Muscle layer of duodenum (tissue), 2 donors: ENCODE measurements around the gene TIGD3.

ENCODE experiments used
- H3K27ac ChIP-seq: one replicate; pipeline ENCODE4 v1.7.0; 2013; ENCODE audit warnings: mild to moderate bottlenecking, low read length
- H3K27me3 ChIP-seq: one replicate; pipeline ENCODE4 v1.7.0; 2013; ENCODE audit warnings: low read depth, mild to moderate bottlenecking, control low read depth, low read length
- H3K36me3 ChIP-seq, 2 donors: one replicate each; pipeline ENCODE4 v1.7.0; 2013; ENCODE audit warnings: low read length in 2 of 2, control low read depth in 1 of 2, mild to moderate bottlenecking in 1 of 2; ENCODE audit not compliant: insufficient read depth in 2 of 2, control insufficient read depth in 1 of 2
- H3K4me1 ChIP-seq, 2 donors: one replicate each; pipeline ENCODE4 v1.7.0; 2013; ENCODE audit warnings: low read length in 2 of 2, mild to moderate bottlenecking in 2 of 2, control low read depth in 1 of 2, moderate library complexity in 1 of 2; ENCODE audit not compliant: insufficient read depth in 2 of 2, control insufficient read depth in 1 of 2
- H3K4me3 ChIP-seq, 2 donors: one replicate each; pipeline ENCODE4 v1.7.0; 2013; ENCODE audit warnings: low read length in 2 of 2, low read depth in 1 of 2, mild to moderate bottlenecking in 1 of 2
- H3K9me3 ChIP-seq, 2 donors: one replicate each; pipeline ENCODE4 v1.7.0; 2013; ENCODE audit warnings: low read length in 2 of 2, control low read depth in 1 of 2, mild to moderate bottlenecking in 1 of 2; ENCODE audit not compliant: control insufficient read depth in 1 of 2
- donor health status: healthy.

The TIGD3 gene

GRCh38 chr11:65315204-65315865, 39.2 kb upstream of the TIGD3 start:
- Histone ChIP-seq H3K9me3 (no peaks in the 10 kb centered on the region), H3K36me3 (peaks cover 0 to 5% of the 10 kb centered on the region in 2 donors), H3K4me1 (peaks cover 9 to 41% of the 10 kb centered on the region in 2 donors), H3K4me3 (peak overlapping the region; percentile 85 to 93), H3K27ac (peak overlapping the region; percentile 87), H3K27me3 (no peaks in the 10 kb centered on the region)

DNA sequence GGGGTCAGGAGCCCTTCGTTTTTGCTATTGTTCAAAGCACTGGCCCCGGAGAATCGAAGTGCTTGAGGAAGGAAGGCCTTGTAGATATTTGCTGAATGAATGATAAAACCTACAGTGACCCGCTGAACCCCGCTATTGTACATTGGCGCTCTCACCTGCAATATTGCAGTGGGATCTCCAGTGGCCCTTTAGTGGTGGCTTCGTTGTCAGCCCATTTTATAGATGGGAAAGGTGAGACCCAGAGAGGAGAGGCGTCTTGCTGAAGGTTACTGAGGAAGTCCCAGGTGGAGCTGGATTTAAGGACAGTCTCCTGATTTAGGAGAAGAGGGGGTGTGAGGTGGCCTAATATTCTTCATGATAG, 38.7 kb upstream of the TIGD3 start:
- peak overlapping the region; percentile 85 to 93 for H3K4me3 ChIP-seq
- H3K9me3 ChIP-seq, result no peaks in the 10 kb centered on the region
- peak overlapping the region; percentile 87 for H3K27ac ChIP-seq
- H3K27me3 ChIP-seq, result no peaks in the 10 kb centered on the region
- H3K36me3 ChIP-seq, result peaks cover 0 to 8% of the 10 kb centered on the region in 2 donors
- H3K4me1 ChIP-seq, result peaks cover 9 to 36% of the 10 kb centered on the region in 2 donors

- Histone ChIP-seq H3K36me3 (peaks cover 4 to 14% of the 10 kb centered on the region in 2 donors), H3K27ac (peak overlapping the region; percentile 87), H3K9me3 (no peaks in the 10 kb centered on the region), H3K4me1 (peaks cover 3 to 31% of the 10 kb centered on the region in 2 donors), H3K27me3 (no peaks in the 10 kb centered on the region), H3K4me3 (peak overlapping the region; percentile 85 to 93)
Observed at GRCh38 chr11:65316227-65317024, 38.1 kb upstream of the TIGD3 start.

DNA sequence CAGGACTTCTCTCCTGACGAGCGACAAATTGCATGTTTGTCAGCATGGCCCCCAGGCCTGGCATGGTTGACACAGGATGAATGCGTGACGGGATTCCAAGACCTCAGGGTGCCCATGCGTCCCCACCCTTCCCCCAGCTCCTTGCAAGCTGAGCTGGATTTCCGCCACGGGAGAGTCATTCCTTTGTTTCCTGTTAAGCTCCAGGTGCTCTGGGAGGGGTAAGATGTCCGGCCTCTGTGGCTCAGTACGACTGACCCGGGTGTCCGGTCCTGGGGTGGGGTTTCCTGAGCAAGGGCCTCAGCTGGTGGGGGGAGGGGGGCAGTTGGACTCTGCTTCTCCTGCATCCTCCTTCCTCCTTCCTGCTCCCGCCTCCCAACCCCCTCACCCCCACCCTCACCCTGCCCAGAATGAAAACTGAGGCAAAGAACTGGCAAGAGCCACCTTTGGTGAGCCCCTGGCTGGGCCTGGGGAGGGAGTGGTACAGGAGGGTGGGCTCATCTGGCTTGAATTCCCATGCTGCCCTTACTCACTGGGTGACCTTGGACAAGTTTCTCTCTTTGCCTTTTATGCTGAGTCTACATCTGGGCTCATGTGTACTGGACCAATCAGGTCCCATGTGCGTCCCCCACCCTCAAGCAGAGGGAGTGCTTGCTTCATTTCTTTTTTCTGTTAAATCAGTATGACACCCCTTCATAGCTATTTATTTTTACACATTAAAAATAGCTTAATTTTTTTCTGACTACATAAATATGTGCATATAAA, 37.3 kb upstream of the TIGD3 start:
- peaks cover 6 to 38% of the 10 kb centered on the region in 2 donors for H3K4me1 ChIP-seq
- peak overlapping the region; percentile 87 for H3K27ac ChIP-seq

DNA sequence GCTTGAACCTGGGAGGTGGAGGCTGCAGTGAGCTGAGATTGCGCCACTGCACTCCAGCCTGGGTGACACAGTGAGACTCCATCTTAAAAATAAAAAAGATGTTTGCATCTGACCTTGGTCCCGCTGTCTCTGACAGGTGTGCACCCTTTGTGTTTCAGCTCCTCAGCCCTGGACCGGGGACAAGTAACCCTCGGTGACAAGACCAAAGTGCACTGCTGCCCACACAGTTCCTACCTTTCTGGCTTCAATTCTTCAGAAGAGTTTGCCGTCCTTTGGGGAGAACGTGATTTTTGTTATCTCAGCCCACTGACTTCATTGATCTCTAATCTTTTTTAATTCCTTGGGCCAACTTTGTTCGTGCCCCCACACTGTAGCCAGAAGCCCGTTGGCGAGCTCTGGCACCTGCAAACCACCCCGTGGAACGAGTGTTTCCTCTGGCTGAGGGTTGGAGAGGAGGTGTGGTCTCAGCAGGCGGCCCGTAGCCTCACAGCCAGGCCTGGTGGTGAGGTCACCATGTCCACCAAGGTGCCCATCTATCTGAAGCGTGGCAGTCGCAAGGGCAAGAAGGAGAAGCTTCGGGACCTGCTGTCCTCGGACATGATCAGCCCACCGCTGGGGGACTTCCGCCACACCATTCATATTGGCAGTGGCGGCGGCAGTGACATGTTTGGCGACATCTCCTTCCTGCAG, 34.0 kb upstream of the TIGD3 start:
- H3K4me3 ChIP-seq, result no peak overlapping the region
- no peak overlapping the region for H3K27ac ChIP-seq
- peaks cover 8 to 34% of the 10 kb centered on the region in 2 donors for H3K4me1 ChIP-seq
- peaks cover 16 to 23% of the 10 kb centered on the region in 2 donors for H3K36me3 ChIP-seq
- no peaks in the 10 kb centered on the region for H3K9me3 ChIP-seq
- H3K27me3 ChIP-seq, result no peaks in the 10 kb centered on the region

More for the DNA sequence above, 37.3 kb upstream of the TIGD3 start:
- no peaks in the 10 kb centered on the region for H3K9me3 ChIP-seq
- peaks cover 12 to 22% of the 10 kb centered on the region in 2 donors for H3K36me3 ChIP-seq
- H3K27me3 ChIP-seq, result no peaks in the 10 kb centered on the region
- peak overlapping the region; percentile 85 to 93 for H3K4me3 ChIP-seq

GRCh38 chr11:65321076-65321475, 33.5 kb upstream of the TIGD3 start:
- H3K4me3 ChIP-seq, result no peak overlapping the region
- H3K27me3 ChIP-seq, result no peaks in the 10 kb centered on the region
- no peaks in the 10 kb centered on the region for H3K9me3 ChIP-seq
- H3K4me1 ChIP-seq, result peaks cover 5 to 30% of the 10 kb centered on the region in 2 donors
- peaks cover 16 to 23% of the 10 kb centered on the region in 2 donors for H3K36me3 ChIP-seq
- H3K27ac ChIP-seq, result no peak overlapping the region

DNA sequence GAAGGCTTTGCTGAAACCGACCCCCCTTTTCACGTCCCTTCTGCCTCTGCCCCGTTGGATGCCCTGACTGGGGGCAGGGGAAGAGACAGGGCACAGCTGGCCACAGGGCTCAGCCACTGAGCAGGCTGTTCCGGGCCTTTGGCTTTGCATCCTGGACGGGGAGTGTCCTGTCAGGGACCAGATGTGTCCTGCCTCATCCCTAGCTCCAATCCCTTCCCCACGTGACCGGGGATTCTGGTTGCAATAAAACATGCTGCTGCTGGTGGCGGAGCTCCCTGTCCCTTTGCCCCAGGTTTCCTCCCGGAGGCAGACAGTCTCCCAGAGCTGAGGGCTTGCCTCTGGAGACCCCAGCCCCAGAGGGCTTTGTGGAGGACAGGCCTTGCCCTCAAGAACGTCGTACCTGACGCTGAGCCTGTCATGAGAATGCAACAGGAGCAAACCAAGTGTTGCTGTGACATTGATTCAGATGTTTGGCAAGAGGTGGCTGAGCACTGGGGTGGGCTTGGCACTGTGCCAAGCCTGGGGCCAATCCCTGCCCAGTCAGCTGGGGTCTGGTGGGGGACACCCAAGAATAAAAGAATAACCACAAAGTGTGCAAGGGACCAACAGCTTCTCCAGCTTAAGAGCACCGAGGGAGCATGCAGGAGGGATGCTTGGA, 32.6 kb upstream of the TIGD3 start:
- H3K4me3 ChIP-seq, result no peak overlapping the region
- no peaks in the 10 kb centered on the region for H3K27me3 ChIP-seq
- no peak overlapping the region for H3K27ac ChIP-seq
- H3K36me3 ChIP-seq, result peaks cover 16 to 23% of the 10 kb centered on the region in 2 donors
- no peaks in the 10 kb centered on the region for H3K9me3 ChIP-seq
- peaks cover 5 to 22% of the 10 kb centered on the region in 2 donors for H3K4me1 ChIP-seq

GRCh38 chr11:65323813-65324212, 30.7 kb upstream of the TIGD3 start:
- no peaks in the 10 kb centered on the region for H3K27me3 ChIP-seq
- H3K9me3 ChIP-seq, result no peaks in the 10 kb centered on the region
- no peak overlapping the region for H3K4me3 ChIP-seq
- H3K36me3 ChIP-seq, result peaks cover 16 to 23% of the 10 kb centered on the region in 2 donors
- H3K4me1 ChIP-seq, result peaks cover 5 to 16% of the 10 kb centered on the region in 2 donors
- no peak overlapping the region for H3K27ac ChIP-seq

DNA sequence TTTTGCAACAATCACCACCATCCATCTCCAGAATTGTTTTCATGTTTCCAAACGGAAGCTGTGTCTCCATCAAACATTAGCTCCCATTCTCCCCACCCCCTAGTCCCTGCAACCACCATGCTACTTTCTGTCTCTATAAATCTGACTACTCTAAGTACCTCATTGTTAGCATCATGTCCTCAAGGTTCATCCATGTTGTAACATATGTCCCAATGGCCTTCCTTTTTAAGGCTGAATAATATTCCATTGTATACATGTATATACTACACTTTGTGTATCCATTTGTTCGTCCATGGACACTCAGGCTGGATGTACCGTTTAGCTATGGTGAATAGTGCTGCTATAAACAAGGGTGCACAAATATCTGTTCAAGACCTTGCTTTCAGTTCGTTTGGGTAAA, 29.1 kb upstream of the TIGD3 start:
- H3K36me3 ChIP-seq, result peaks cover 16 to 19% of the 10 kb centered on the region in 2 donors
- no peak overlapping the region for H3K4me3 ChIP-seq
- no peaks in the 10 kb centered on the region for H3K27me3 ChIP-seq
- peaks cover 5 to 16% of the 10 kb centered on the region in 2 donors for H3K4me1 ChIP-seq
- no peaks in the 10 kb centered on the region for H3K9me3 ChIP-seq
- H3K27ac ChIP-seq, result no peak overlapping the region

GRCh38 chr11:65327021-65327420, 27.5 kb upstream of the TIGD3 start:
- Histone ChIP-seq H3K27me3 (no peaks in the 10 kb centered on the region), H3K27ac (no peak overlapping the region), H3K36me3 (peaks cover 3 to 6% of the 10 kb centered on the region in 2 donors), H3K9me3 (no peaks in the 10 kb centered on the region), H3K4me3 (no peak overlapping the region), H3K4me1 (peaks cover 4 to 10% of the 10 kb centered on the region in 2 donors)
